SW480 (cell line): ENCODE measurements around the gene KBTBD13.

Source experiments
- DNase-seq: peaks from one replicate; pipeline ENCODE4 v3.0.0-alpha.2; 2016; ENCODE audit warnings: low spot score

The KBTBD13 gene

GRCh38 chr15:65115086-65115485 is 38.5 kb downstream of the KBTBD13 start, which contains the start of gene UBAP1L:
UBAP1L (minus strand) TSS chr15:65115200; CDS start chr15:65106215, 8,985 bp downstream.
- DNase-seq, result no peak

- DNase-seq, result no peak
These were observed 39.0 kb downstream of the KBTBD13 start for GRCh38 chr15:65115542-65115941.
